Lower lobe of right lung (tissue), 2 donors: Measurements from ENCODE around the gene KCNH8. TPM values are rescaled to one million over a fixed set of nuclear protein-coding genes. Genes with fewer than 3 reads are reported as not detected.

Experiments used
- ATAC-seq, 2 donors: fragments of 200-7000 bp; cut with Tn5 transposase; one replicate each; pipeline ENCODE4 v1.9.1; 2020 to 2022; ENCODE audit warnings: mild to moderate bottlenecking in 2 of 2, moderate library complexity in 2 of 2
- DNase-seq: peaks from one replicate; pipeline ENCODE4 v3.0.0-alpha.2; 2020
- H3K27ac ChIP-seq: fragments of 200-600 bp; one replicate; pipeline ENCODE4 v1.8.0; 2022
- H3K27me3 ChIP-seq: fragments of 200-600 bp; one replicate; pipeline ENCODE4 v1.8.0; 2022; ENCODE audit warnings: low read depth
- H3K36me3 ChIP-seq: fragments of 200-600 bp; one replicate; pipeline ENCODE4 v1.8.0; 2022; ENCODE audit warnings: mild to moderate bottlenecking
- H3K4me1 ChIP-seq: fragments of 200-600 bp; one replicate; pipeline ENCODE4 v1.8.0; 2022
- H3K4me3 ChIP-seq: fragments of 200-600 bp; one replicate; pipeline ENCODE4 v1.8.0; 2022; ENCODE audit warnings: mild to moderate bottlenecking
- H3K9me3 ChIP-seq: fragments of 200-600 bp; one replicate; pipeline ENCODE4 v1.8.0; 2022
- intact Hi-C: fragments of 100-400 bp; cut with DNase I; formaldehyde crosslinking; loops from one replicate; pipeline ENCODE4 v1.11.0; 2022
- total RNA-seq: library from RNA; stranded (reverse); fragmentation: NEBNext Ultra II Directional; extraction: Animal tissue kit (Norgen Biotek cat#: 25700); gene quantifications from one replicate; pipeline ENCODE4 v1.2.1, GENCODE V29; 2021
- TF ChIP-seq, protein P1 (sequence below): fragments of 200-600 bp; IDR thresholded peaks from one replicate; pipeline ENCODE4 v1.8.0; 2022; ENCODE audit warnings: antibody characterized with exemption, mild to moderate bottlenecking
- donor health status: DM: no; HTN: yes; CAD: no; lungs with severe emphysema.

The KCNH8 gene
- total RNA-seq, 1 donor from 2014 or later, result 0.12 TPM

DNA sequence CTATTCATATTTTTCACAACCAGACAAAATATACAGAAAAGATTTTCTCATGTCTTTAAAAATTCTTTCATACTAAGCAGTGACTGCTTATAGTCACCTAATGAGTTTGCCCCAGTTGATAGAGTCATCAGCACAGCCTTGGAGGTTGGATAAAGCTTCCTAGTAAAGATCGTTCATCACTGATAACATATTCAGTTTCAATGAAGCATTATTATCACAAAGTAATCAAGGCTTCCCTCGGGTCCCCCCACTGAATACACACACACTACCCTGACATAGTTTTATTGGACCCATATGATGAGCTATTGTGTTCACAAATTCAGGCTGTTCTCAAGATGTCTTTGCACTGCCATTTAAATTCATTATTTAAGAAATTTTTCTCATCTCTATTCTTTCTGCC is 297.8 kb downstream of the KCNH8 start:
- no peak overlapping the region for H3K27ac ChIP-seq
- no peak overlapping the region for H3K4me3 ChIP-seq
- H3K9me3 ChIP-seq, result no peaks in the 10 kb centered on the region
- H3K27me3 ChIP-seq, result no peaks in the 10 kb centered on the region
- DNase-seq (no peak), ATAC-seq (no peak)
- intact Hi-C loops, result no loop called here
- H3K4me1 ChIP-seq, result no peaks in the 10 kb centered on the region
- H3K36me3 ChIP-seq, result no peaks in the 10 kb centered on the region
- TF ChIP-seq, protein P1, sequence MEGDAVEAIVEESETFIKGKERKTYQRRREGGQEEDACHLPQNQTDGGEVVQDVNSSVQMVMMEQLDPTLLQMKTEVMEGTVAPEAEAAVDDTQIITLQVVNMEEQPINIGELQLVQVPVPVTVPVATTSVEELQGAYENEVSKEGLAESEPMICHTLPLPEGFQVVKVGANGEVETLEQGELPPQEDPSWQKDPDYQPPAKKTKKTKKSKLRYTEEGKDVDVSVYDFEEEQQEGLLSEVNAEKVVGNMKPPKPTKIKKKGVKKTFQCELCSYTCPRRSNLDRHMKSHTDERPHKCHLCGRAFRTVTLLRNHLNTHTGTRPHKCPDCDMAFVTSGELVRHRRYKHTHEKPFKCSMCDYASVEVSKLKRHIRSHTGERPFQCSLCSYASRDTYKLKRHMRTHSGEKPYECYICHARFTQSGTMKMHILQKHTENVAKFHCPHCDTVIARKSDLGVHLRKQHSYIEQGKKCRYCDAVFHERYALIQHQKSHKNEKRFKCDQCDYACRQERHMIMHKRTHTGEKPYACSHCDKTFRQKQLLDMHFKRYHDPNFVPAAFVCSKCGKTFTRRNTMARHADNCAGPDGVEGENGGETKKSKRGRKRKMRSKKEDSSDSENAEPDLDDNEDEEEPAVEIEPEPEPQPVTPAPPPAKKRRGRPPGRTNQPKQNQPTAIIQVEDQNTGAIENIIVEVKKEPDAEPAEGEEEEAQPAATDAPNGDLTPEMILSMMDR, result no peak

DNA sequence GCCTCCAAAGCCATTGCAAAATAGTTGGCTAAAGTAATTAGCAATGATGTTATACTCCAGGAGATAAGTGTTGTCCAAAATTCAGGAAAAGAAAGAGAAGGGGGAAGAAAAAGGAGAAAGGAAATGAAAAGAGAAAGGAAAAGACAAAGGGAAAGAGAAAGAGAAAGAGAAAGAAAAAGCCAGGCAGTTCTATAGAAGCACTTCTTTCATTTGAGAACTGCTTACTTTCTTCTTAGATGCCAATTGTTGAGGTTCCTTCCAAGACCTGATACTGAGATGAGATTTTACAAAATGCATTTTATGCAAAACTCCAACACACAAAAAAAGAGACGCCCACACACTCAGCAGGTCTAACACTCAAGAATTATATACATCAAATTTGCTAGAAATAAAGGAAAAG is 298.4 kb downstream of the KCNH8 start:
- no peak for ATAC-seq
- Histone ChIP-seq H3K4me3 (no peak overlapping the region), H3K9me3 (no peaks in the 10 kb centered on the region), H3K4me1 (no peaks in the 10 kb centered on the region), H3K36me3 (no peaks in the 10 kb centered on the region), H3K27ac (no peak overlapping the region), H3K27me3 (no peaks in the 10 kb centered on the region)
- no peak for DNase-seq
- TF ChIP-seq, protein P1, result no peak
- intact Hi-C loops, result no loop called here

DNA sequence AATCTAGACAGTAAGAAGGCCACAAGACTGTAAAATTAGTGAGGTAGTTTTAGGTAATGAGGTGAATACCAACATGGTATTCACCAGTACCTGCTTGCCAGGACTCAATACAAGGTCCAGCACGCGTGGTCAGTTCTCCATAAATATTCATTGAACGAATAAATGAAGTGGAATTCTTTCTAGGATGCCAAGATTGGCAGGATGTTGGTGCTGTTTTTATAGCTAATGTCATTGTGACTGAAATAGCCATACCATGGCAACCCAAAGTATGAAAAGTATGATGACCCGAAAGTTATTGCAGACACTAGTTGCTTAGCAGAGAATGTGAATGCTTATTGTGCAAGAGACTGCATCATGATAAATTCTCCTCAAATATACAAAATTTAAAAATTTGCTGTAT is 307.2 kb downstream of the KCNH8 start:
- Histone ChIP-seq H3K27me3 (no peaks in the 10 kb centered on the region), H3K9me3 (no peaks in the 10 kb centered on the region), H3K27ac (no peak overlapping the region), H3K4me1 (no peaks in the 10 kb centered on the region), H3K36me3 (no peaks in the 10 kb centered on the region), H3K4me3 (no peak overlapping the region)
- TF ChIP-seq, protein P1, result no peak
- no peak for ATAC-seq
- DNase-seq, result no peak
- intact Hi-C loops, result no loop called here

DNA sequence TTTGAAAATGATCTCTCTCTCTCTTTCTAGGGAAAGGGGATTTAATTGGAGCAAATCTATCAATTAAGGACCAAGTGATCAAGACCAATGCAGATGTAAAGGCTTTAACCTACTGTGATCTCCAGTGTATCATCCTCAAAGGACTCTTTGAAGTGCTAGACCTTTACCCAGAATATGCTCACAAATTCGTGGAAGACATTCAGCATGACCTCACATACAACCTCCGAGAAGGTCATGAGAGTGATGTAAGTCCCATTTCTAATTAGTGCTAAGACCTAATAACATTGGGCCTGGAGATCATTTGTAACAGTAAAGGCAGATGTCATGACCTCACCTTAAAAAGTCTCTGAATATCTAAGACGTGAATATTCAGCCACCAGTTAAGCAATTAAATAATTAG is 308.4 kb downstream of the KCNH8 start:
- Histone ChIP-seq H3K9me3 (no peaks in the 10 kb centered on the region), H3K4me1 (no peaks in the 10 kb centered on the region), H3K27me3 (no peaks in the 10 kb centered on the region), H3K4me3 (no peak overlapping the region), H3K27ac (no peak overlapping the region), H3K36me3 (no peaks in the 10 kb centered on the region)
- ATAC-seq (no peak), DNase-seq (no peak)
- TF ChIP-seq, protein P1, result no peak
- intact Hi-C loops, result no loop called here

DNA sequence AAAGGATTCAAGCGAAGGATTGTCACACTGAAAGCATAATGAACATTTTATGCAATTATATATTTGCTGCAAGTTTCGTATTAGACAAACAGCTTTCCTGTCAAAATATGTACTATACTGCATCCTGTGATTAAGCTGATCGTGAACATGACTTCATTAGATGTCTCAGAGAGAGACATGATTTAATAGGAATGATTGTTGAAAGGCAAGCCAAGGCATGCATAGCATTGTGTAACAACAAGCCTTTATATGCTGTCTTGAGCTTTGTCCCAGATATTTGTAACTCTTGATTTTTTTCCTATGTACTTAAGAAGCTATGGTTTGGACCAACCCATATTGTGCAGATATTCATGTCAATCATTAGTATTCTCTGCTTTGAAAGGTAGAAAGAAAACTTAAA is 309.1 kb downstream of the KCNH8 start:
- no peak for ATAC-seq
- no peak overlapping the region for H3K4me3 ChIP-seq
- intact Hi-C loops, result no loop called here
- H3K4me1 ChIP-seq, result no peaks in the 10 kb centered on the region
- no peaks in the 10 kb centered on the region for H3K36me3 ChIP-seq
- DNase-seq, result no peak
- H3K9me3 ChIP-seq, result no peaks in the 10 kb centered on the region
- no peaks in the 10 kb centered on the region for H3K27me3 ChIP-seq
- TF ChIP-seq, protein P1, result no peak
- no peak overlapping the region for H3K27ac ChIP-seq

DNA sequence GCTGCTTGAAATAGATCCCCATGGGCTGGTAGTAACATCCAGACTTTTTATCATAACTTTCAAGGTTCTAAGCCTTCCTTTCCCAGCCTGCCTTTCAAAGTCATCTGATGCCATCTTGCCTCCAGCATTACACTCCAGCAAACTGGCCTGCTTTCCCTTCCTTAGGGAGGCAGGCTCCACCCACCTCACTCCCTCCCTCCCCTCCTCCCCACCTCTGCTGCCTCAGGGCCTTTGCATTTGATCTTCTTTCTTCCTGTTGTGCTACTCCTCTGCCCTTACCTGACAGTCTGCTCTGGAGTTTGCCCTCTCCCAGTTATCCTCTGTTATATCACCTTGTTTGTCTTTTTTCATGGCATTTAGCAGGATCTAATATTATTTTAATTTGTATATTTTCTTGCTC is 319.5 kb downstream of the KCNH8 start:
- ATAC-seq, result no peak
- intact Hi-C loops, result no loop called here

More for the DNA sequence above, 319.5 kb downstream of the KCNH8 start:
- Histone ChIP-seq H3K36me3 (no peaks in the 10 kb centered on the region), H3K4me3 (no peak overlapping the region), H3K27me3 (no peaks in the 10 kb centered on the region), H3K9me3 (no peaks in the 10 kb centered on the region), H3K27ac (no peak overlapping the region), H3K4me1 (no peaks in the 10 kb centered on the region)
- no peak for DNase-seq
- TF ChIP-seq, protein P1, result no peak
